Nucleus accumbens (tissue), 56 donors: ENCODE measurements around the gene ZFAND6.

Experiments used
- DNase-seq, 56 donors: peaks; one replicate each; lab custom pipeline; 2025; lab: John Stamatoyannopoulos, UW

Gene ZFAND6

GRCh38 chr15:80183306-80183705 is 123.8 kb downstream of the ZFAND6 start:
- no peak for DNase-seq

GRCh38 chr15:80183886-80184285 is 124.4 kb downstream of the ZFAND6 start:
- no peak for DNase-seq

DNA sequence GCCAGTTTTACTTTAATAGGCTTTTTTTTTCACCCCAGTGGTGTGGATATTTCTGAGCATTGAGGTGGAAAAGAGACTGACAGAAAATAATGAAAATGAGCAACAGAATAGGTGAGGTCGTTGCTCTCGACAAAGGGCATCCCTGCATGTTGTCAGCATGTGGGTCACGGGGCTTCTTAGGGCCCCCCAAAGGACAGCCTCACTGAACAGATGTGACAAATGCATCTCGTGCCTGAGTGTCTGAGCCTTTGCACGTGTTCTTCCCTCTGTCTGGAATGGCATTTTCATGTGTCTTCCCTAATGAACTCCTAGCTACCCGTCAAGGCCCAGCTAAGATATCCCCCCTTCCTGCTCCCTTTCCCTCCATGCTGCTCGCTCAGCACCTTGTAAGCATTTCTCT is 125.1 kb downstream of the ZFAND6 start:
- DNase-seq: no peak

DNA sequence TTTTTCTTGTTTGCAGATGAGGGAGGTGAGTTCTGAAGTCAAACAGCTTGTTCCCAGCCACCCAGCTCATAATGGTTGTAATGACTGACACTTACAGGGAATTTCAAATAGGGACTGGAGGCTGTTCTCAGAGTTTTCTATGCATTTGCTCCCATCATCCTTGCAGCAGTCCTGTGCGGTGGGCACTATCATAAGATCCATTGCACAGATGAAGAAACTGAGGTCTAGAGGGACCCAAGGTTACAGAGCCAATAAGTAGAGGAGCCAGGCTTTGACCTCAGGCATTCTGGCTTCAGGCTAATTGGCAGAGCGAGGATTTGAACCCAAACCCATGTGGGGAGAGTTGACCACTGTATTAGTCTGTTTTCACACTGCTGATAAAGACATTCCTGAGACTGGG is 125.7 kb downstream of the ZFAND6 start:
- DNase-seq: no peak

DNA sequence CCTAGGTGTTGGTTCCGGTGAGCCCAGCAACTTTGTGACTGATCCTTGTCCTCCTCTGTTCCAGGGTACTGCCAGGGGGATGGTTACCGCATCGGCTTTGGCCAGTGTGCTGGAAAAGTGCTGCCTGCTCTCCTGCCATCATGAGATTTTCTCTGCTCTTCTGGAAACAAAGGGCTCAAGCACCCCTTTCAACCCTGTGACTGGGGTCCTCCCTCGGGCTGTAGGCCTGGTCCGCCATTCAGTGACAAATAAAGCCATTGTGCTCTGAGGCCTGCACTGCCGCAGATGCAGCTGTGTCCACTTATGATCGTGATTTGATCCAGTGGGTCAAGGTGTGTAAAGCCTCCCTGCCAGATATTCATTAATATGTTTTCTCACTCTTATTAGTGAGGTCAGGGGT is 126.6 kb downstream of the ZFAND6 start:
- DNase-seq: peak in 1 of 56 donors; percentile 7

DNA sequence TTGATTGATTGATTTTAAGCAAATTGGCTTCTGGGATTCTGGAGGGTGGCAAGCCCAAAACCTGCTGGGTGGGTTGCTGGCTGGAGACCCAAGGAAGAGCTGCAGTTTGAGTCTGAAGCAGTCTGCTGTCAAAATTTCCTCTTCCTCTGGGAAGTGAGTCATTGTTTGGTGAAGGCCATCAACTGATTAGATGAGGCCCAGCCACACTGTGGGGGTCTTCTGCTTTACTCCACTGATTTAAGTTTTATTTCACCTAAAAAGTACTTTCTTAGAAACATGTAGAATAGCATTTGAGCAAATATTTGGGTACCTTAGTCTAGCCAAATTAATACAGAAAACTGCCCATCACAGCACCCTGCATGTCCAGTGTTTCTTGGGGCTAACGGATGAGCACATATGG is 127.1 kb downstream of the ZFAND6 start:
- no peak for DNase-seq
